MM.1S (cell line): ENCODE data around the gene IGSF11.

Source experiments
- EZH2 ChIP-seq: fragments of 300-600 bp; sonication (generic); optimal IDR thresholded peaks from 2 replicates; pipeline ENCODE3; 2017; ENCODE audit warnings: low read depth, mild to moderate bottlenecking, antibody characterized with exemption, low read length, mixed read lengths
- TF ChIP-seq, protein P1 (sequence below): fragments of 300-600 bp; sonication (generic); IDR thresholded peaks from 2 replicates; pipeline ENCODE4 v1.5.1; 2016; ENCODE audit warnings: antibody characterized with exemption, low read length, mixed read lengths

DNA sequence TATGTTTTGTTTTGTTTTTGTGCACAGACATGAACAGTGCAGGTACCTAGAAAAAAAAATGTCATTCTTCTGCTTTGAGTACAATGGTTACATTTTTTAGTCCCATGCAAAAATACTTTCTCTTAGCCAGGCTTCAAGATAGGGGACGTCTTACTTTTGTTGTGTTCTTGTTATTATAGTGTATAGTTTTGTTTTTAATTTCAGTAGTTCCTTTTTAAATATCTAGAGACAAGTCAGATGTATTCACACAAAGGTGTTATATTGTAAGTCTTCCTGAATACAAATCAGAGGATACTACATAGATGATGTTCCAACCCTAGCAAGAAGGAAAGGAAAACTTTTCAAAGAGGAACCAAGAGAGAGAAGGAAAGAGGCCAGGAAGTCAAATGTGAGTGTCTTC is 28.8 kb upstream of the IGSF11 start:
- TF ChIP-seq, protein P1, sequence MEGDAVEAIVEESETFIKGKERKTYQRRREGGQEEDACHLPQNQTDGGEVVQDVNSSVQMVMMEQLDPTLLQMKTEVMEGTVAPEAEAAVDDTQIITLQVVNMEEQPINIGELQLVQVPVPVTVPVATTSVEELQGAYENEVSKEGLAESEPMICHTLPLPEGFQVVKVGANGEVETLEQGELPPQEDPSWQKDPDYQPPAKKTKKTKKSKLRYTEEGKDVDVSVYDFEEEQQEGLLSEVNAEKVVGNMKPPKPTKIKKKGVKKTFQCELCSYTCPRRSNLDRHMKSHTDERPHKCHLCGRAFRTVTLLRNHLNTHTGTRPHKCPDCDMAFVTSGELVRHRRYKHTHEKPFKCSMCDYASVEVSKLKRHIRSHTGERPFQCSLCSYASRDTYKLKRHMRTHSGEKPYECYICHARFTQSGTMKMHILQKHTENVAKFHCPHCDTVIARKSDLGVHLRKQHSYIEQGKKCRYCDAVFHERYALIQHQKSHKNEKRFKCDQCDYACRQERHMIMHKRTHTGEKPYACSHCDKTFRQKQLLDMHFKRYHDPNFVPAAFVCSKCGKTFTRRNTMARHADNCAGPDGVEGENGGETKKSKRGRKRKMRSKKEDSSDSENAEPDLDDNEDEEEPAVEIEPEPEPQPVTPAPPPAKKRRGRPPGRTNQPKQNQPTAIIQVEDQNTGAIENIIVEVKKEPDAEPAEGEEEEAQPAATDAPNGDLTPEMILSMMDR, result no peak
- no peak for TF ChIP-seq EZH2
